NCI-H187 treated with DMSO at 0.1 percent for 48 hours (cell line): ENCODE measurements around the gene MORF4L1.
"Not testable (repeated sequence)": the region's sequence is repeated elsewhere in the genome, so short reads cannot be mapped to it uniquely, and the experiment has no call there.

Source experiments
- DNase-seq: peaks from one replicate; lab custom pipeline; 2025; lab: John Stamatoyannopoulos, UW

The MORF4L1 gene, protein sequence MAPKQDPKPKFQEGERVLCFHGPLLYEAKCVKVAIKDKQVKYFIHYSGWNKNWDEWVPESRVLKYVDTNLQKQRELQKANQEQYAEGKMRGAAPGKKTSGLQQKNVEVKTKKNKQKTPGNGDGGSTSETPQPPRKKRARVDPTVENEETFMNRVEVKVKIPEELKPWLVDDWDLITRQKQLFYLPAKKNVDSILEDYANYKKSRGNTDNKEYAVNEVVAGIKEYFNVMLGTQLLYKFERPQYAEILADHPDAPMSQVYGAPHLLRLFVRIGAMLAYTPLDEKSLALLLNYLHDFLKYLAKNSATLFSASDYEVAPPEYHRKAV

DNA sequence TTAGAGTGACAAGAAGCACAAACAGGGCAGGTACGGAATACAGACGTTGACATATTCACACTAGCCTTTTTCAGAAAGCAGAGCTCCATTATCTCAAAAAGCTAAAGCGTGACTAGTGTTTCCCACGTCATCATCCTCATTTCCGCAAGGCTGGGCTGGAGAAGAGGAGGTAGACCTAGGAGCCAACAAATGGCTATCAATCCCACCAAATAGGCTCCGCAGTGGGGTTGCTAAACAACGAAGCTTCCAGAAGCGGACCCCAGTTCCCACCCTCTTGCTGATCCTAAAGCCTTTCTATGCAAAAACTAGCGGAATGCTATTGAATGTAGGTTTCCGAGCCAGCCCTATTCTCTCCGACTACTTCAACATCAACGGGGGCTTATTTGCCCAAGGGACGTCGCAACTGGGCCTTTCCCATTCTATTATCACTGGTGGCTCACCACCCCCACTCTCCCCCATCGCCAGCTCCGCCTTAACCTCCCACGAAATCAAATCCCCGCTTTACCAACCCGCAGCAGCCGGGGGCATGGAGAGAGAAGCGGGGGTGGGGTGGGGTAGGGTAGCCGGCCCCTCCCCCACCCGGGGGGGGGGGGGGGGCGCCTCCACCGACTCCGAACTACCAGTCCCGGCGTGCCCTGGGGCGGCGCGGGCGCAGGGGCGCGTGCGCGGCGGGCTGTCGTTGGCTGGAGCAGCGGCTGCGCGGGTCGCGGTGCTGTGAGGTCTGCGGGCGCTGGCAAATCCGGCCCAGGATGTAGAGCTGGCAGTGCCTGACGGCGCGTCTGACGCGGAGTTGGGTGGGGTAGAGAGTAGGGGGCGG, at the start of gene MORF4L1:
MORF4L1 (plus strand) TSS at position 736 of the 817 bp plus-strand sequence. CDS start 128 bp downstream, outside the sequence.
- peak; percentile 23 for DNase-seq

GRCh38 chr15:78828920-78829319, 43.8 kb upstream of the MORF4L1 start:
- DNase-seq, result no peak

DNA sequence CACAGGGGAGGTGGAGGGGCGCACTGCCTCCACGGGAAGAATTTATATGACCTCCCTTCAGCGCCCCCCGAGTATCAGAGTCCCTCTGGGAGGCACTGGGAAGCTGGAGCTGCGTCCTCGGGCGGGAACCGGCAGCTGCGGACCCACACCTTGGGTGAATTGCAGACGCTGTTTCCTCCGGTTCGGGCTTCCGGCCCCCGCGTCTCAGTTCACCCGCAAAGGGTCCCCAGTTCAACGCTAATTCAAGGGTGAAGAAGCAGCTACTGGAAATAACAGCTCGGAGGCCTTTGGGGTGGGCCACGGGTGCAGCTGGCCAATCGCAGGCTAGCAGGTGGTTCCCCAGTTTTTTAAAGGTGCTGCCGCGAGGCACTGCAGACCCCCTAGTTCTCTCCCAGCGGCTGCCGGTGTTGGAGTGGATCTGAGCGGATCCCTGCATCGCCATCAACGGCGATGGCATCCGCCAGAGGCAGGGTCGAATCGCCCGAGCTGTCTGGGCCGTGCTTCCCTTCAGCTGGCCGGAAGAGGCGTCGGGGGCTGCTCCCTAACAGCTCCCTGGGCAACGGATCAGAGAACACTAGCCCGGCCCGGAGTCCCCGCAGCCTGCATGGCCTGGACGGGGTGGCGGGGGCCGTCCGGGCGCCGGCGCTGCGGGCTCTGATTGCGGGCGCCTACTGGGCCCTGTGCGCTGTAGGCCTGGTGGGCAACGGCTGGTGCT, 42.0 kb upstream of the MORF4L1 start:
- DNase-seq, result no peak

GRCh38 chr15:78831229-78832207, 41.2 kb upstream of the MORF4L1 start:
- no peak for DNase-seq

DNA sequence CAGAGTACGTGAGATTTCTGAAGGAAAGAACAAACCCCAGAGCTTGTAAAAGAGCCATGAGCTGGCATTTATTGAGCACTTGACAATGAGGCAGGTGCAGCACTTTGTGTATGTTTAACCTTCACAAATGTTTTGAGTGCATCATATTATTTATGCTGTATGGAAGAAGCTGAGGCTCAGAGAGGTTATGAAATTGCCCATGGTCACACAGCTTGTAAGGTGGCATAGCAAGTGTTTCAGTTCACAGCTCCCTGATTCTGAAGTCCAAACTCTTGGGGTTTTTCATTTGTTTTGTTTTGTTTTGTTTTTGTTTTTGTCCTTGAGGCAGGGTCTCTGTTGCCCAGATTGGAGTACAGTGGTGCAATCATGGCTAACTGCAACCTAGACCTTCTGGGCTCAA, 36.4 kb upstream of the MORF4L1 start:
- DNase-seq, result no peak

GRCh38 chr15:78837131-78837530, 35.6 kb upstream of the MORF4L1 start:
- DNase-seq, result no peak

DNA sequence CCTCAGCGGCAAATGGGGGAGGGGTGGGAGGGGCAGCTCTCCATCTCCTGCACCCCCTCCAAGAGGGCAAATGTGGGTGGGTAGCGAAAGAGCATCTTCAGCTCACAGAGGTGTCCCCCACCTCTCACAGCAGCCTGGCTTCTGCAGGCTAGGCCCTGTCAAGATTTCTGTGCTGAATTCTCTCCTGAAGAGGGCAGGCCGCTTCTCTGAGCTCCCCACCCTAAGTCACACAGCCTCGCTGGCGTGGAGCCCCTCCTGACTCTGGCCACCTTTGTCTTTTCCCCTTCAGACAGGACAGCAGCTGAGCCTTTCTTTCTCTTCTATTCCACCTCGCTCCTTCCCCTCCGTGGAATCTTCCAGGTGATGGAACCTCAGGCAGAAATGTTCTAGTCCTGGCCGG, 35.1 kb upstream of the MORF4L1 start:
- no peak for DNase-seq

DNA sequence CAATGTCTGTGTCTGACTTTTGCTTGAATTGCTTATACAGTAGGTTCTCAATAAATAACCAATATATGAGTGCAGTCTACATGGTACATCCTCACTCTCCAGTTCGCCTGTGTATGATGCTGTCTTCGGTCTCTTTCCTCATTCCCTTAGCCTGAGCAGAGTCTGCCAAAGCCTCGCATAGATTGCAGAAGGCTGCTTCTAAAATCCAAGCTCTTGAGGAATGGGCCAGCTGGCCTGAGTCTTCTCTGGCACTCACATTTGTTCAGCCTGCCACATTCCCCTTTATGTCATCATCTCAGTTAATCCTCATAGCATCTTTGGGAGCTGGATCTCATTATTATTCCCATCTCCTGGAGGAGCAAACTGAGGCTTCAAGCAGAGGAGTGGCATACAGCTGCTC, 34.2 kb upstream of the MORF4L1 start:
- DNase-seq, result no peak

- not testable (repeated sequence) for DNase-seq
These were observed 33.5 kb upstream of the MORF4L1 start for GRCh38 chr15:78839151-78839550.

DNA sequence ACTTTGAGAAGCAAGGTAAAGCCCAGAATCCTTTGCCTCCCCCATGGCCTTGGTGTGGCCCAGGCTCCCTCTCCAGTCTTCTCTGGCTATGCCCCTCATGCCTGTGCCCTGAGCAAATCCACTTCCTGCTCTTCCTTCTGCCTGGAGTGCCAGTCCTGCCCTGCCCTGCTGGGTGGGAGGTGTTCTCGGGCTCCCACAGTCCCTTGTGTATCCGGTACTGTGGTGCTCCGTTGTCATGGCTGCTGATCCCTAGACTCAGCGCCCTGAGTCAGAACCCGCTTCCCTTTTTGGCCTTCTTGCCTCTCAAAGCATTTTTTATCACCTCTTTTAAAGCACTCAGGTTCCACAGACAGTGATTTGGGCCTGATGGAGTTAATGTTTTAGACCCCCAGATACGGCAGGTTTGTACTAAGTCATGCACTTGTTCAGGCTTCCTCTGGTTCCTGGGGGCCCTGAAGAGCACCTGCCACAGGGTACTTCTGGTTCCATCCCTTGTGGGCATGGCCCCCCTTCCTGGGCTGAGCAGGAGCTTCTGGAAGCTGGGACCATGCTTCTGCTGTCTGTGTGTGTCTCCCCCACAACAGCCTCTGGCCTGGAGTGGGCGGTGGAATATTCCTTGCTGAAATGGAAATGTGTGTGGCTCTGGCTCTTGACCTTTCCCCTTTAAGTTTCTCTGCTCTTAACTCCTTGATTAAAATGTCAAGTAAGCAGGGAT, 31.9 kb upstream of the MORF4L1 start:
- no peak for DNase-seq

DNA sequence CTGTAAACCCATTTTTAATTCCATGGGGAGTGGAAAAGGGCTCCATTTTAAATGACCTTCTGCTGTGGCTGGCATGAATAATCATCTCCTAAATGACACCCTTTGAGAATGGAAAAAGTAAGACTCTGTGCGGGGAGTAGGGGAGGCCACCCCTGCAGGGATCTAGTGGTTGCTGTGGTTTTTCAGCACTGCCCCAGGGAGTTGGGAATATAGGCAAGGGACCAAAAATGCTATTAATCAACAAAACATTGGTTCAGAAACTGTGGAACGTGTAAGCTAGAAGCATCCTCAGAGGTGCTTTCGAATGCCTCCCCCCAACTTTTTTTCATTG, 31.3 kb upstream of the MORF4L1 start:
- DNase-seq, result no peak

GRCh38 chr15:78841891-78842290, 30.8 kb upstream of the MORF4L1 start:
- DNase-seq, result no peak

DNA sequence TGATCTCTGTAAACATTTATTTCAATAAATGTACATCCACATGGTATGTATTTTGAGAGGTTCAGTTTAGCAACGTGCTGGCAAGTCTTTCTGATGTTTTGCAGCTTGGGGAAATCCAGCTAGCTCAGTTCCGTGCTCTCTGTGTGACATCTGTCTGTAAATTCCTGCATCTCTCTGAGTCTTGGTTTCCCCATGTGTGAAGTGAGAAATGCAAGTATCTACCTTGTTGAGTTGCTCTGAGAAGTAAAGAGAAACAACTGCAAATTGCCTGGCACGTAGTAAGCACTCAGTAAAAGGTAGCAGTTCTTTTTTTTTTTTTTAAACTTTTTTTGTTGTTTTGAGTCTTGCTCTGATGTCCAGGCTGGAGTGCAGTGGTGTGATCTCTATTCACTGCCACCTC, 30.2 kb upstream of the MORF4L1 start:
- DNase-seq, result no peak

DNA sequence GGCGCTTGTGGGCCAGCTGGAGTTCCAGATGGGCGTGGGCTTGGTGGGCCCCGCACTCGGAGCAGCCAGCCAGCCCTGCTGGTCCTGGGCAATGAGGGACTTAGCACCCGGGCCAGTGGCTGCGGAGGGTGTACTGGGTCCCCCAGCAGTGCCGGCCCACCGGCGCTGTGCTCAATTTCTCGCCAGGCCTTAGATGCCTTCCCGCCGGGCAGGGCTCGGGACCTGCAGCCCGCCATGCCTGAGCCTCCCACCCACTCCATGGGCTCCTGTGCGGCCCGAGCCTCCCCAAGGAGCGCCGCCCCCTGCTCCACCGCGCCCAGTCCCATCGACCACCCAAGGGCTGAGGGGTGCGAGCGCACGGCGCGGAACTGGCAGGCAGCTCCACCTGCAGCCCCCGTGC, 25.8 kb upstream of the MORF4L1 start:
- not testable (repeated sequence) for DNase-seq

DNA sequence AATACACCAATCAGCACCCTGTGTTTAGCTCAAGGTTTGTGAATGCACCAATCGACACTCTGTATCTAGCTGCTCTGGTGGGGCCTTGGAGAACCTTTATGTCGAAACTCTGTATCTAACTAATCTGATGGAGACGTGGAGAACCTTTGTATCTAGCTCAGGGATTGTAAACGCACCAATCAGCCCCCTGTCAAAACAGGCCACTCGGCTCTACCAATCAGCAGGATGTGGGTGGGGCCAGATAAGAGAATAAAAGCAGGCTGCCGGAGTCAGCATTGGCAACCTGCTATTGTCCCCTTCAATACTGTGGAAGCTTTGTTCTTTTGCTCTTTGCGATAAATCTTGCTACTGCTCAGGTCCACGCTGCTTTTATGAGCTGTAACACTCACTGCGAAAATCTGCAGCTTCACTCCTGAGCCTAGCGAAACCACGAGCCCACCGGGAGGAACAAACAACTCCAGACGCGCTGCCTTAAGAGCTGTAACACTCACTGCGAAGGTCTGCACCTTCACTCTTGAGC, 25.2 kb upstream of the MORF4L1 start:
- DNase-seq, result not testable (repeated sequence)

DNA sequence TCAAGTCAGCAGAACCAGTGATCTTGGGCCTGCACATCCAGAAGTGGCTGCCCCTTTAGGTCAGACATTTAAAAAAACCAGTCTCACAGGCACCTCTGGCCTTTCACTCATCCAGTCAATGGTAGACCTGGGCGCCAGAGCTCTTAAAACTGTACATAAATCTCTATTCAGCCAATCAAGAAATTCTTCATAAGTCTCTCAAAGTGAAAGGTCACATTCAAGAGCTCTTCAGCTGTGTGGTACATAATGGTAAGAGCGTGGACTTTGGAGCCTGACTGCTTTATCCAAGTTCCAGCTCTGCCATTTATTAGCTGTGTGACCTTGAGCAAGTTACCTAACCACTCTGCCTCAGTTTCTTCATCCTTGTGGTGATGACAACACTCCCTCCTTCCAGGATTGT, 22.3 kb upstream of the MORF4L1 start:
- DNase-seq, result no peak

DNA sequence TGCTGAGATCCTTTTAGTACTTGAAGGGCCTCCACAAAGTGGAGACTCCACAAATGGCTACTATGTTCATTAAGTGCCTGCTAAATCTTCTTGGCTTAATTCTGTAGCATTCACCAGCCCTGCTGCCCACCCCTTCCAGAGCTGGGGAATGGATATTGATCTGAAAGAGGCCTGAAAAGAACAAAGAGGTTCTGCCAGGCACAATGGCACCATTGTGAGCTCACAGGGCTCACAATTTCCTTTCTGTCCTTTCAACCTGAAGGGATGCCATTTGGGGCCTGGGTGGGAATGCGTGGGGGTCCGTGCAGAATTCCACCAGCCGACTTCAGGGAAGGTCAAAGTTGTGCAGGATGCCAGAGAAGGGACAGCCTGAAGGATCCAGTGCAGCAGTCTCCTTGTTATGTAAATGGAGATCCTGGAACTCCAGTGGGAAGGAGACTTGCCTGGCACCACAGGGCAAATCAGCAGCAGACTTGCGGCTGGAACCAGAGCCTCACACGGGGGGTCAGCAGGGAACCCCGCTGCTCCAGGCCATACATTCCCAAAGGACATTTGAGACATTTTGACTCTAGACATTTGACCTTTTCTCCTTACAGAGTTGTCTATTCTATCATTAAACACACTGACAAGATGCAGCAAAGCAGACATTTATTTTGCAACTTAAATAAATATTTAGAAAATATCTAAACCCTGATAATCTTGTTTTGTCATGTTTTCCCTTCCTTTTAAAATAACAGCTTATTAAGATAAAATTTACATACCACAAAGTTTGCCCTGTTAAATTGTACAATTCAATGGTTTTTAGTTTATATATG, 21.5 kb upstream of the MORF4L1 start:
- DNase-seq, result no peak

DNA sequence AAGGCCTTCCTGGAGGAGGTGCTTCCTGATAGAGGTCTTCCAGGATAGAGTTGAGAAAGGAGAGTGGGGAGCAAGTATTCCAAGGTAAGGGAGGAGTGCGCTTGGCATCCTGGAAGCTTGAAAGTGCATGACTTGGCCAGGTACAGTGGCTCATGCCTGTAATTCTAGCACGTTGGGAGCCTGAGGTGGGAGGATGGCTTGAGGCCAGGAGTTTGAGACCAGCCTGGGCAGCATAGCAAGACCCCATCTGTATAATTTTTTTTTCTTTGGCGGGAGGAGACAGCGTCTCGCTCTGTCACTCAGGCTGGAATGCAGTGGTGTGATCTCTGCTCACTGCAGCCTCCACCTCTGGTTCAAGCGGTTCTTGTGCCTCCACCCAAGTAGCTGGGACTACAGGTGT, 19.2 kb upstream of the MORF4L1 start:
- DNase-seq, result no peak

- DNase-seq, result no peak
These were observed 17.8 kb upstream of the MORF4L1 start for GRCh38 chr15:78854833-78855372.

DNA sequence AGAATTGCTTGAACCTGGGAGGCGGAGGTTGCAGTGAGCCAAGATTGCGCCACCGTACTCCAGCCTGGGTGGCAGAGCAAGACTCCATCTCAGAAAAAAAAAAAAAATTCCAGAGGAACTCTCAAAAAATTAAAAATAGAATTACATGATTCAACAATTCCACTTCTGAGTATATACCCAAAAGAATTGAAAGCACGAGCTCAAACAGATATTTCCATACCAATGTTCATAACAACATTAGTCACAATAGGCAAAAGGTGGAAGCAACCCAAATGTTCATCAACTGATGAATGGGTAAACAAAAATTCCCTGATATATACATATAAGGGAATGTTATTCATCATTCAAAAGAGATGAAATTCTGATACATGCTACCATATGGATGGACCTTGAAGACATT, 16.9 kb upstream of the MORF4L1 start:
- no peak for DNase-seq
